Measurements from ENCODE around the gene CAMK2D.

DNA sequence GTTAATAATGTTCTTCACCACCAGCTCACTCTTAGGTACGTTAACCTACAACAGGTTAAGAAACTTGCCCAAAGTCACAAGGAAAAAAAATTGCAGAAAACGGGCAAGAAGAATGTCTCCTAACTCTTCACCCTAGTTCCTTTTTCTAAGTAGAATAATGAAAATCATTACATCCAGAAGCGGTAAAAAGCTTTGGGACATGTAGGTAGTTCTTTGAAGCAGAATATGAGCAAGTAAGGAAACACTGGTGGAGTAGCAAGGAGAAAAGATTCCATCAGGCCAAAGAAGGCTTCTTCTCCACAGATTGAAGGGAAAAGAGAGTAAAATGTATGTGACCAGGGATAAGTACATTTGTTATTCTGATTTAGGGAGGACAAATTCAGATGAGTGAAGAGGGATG lies 4.1 kb downstream of the CAMK2D start:
- TF ChIP-seq CTCF (conservative IDR thresholded peaks at IDR 0.05) (no peak), EZH2 (IDR thresholded peaks at IDR 0.05; ENCODE audit: low read depth) (no peak)

Data from PC-9 (cell line).